ENCODE data around the gene FLNB.
"Not testable (repeated sequence)": the region's sequence is repeated elsewhere in the genome, so short reads cannot be mapped to it uniquely, and the experiment has no call there.

FLNB gene

DNA sequence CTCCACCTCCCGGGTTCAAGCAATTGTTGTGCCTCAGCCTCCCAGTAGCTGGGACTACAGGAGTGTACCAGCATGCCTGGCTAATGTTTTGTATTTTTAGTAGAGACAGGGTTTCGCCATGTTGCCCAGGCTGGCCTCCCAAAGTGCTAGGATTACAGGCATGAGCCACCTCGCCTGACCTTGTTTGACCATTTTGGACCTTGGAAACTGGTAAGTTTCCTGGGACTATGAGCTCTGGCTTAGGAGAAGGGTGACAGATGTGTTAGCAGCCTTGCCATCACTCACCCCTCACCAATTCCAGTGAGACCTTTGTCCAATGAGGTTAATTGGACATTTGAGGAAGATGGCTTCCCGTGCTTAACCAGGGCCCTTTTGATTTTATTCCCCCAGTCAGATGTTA lies 182.7 kb downstream of the FLNB start:
- no peak for DNase-seq

DNA sequence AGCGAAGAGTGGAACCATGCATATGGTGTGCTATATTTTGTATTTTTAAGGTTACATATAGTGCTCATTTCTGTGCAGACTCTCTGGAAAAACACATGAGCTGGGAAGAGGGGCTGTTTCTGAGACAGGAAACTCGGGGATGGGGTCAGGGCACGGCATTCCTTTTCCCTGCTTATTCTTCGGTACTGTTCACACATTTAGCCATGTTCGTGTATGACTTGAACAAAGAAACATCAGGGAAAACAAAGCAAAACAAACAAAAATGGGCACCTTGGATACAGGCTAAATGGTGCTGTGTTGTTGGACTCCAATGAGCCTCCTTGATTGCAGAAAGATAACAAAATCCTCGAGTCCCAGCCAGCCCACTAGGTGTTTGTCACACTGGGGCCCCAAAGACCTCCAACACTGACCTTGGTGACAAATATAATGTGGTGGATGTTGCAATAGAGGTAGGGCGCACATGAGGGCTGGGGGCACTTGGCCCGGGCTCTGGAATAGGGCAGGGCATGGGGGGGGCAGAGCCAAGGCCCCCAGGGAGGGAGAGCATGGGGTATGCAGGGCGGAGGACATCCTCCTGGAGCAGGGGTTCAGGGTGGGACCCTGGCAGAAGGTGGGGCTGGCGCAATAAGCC lies 183.3 kb downstream of the FLNB start:
- DNase-seq = no peak

DNA sequence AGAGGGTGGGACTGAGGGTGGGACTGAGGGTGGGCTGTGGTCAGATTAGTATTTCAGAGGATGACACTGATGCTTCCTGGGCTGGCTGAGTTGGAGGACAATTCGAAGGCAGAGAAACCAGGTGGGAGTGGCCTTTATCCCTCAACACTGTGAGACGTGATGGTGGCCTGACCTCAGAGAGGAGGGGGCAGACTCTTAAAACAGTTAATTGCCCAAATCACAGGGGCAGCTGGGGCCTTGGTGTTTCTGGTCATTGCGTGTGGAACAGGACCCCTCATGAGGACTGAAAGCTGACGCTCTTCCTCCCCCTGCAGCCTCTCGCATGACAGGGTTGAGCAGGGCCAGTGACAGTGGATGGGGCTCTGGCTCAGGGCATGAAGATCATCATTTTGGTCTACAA lies 183.8 kb downstream of the FLNB start:
- DNase-seq = no peak

DNA sequence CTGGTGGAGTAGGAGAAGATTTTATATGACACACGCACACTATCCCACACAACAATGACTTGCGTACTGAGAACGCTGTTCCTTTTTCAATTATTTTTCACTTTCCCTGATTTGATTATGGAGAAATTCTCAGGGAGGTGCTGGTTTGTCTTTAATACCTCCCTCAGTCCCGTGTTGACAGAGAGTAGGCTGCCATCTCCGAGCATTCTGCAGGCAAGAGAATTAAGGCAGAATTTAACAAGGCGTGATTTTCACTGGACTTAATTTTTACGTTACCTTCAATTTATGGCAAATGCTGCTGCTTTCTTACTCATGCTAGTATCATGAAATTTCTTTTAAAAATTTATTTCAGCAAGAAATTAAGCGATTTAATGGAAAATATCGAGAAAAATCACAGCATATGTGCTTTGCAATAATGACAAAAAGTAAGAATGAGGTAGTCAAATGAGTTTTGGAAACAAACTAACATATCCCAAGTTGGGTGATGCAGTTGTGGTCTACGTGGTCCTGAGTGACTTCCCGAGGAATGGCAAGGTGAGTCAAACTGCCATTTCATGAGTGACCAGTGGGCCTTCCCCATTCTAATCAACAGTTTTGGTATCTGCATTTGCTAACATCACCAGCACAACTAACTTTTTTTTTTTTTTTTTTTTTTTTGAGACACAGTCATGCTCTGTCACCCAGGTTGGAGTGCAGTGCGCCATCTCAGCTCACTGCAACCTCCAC lies 185.6 kb downstream of the FLNB start:
- DNase-seq = no peak

DNA sequence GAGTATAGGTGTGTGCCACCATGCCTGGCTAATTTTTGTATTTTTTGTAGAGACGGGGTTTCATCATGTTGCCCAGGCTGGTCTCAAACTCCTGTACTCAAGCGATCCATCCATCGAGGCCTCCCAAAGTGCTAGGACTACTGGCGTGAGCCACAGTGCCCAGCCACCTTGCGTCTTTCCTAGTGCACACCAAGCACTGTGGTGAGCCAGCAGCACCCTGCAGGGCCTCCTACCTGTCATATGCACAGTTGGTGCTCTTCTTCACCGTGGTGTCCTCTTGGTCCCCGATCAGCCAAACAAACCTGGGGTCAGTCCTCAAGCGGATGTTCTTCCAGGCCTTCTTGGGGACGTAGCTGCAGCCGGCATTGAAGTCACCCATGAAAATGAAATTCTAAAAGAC lies 189.4 kb downstream of the FLNB start:
- DNase-seq = no peak

DNA sequence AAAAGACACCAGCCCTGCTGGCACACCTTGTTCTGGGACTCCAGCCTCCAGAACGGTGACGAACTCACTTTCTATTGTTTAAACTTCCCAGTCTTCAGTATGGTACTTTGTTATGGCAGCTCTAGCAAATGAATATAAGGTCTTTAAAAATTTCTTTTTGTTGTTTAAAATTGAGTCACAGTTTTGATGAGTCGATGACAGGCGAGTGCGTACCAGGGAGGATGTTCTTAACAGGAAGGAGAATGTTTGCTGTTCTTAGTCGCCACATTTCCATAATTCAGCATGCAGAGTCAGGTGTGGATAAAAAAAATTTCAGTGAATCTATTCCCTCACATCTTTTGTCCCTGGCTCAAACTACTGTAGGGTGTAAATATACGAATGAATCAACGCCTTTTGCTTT lies 190.1 kb downstream of the FLNB start:
- DNase-seq = no peak

DNA sequence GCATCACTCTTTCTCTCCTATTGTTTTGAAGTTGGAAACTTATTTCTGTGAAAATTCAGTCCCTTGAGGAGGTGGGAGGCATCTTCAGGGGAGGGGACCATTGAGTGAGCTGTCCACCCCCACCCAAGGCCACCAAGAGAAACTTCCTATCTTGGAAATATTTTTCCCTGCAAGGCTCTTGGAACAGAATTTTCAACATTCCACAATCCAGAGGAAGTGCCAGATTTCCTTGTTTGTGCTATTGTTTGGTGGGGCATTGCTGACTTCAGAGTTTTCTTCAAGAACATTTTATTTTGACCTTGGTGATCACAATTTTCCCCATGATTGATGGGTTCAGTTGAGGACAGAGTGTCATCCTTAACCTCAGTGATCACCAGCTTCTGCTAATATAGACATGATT lies 190.6 kb downstream of the FLNB start:
- no peak for DNase-seq

DNA sequence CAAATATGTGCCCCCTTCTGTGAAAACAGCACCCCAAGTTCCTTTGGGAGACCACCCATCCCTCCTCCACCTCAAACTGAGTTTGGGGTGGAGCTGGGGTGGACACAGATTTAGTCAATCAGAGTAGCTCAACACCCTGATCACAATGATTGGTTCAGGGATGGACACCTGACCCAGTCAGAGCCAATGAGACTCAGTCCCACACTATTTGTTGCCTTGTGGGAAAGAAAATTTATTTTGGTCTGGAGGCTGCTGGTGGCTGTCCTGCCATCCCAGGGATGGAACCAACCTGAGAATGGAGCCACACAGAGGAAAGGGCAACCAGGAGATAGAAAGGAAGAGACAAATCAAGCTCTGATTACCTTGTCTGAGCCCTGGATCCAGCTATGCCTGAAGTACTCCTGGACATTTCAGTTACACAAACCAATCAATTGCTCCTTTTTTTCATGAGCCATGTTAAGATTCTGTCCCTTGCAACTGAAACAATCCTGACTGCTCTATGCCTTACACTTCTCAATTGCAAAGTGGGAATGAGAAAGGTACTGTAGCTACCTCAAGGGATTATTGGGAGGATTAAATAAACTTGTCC lies 192.0 kb downstream of the FLNB start:
- DNase-seq = no peak

DNA sequence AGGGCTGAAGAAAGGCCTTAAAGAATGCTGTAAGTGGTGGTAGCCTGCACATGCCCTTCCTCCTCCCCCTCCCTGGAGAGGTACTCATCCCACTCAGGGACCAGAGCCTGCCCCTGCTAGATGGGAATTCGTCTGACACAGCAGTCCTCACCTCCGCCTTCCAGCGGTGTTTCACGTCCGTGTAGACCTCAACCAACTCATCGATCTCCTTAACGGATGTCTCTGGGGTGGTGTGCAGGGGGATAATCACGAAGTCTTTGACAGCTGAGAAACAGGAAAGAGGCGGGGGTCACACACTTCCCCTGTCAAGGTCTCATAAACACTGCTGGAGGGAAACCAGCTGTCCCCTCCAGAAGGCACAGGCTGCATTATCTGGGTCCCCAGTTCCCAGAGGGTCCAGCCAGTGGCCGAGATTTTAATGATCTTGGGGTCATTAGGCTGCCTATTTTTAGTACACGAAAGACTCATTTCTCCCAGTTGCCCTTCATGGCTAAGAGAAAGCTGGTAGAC lies 192.7 kb downstream of the FLNB start:
- no peak for DNase-seq

DNA sequence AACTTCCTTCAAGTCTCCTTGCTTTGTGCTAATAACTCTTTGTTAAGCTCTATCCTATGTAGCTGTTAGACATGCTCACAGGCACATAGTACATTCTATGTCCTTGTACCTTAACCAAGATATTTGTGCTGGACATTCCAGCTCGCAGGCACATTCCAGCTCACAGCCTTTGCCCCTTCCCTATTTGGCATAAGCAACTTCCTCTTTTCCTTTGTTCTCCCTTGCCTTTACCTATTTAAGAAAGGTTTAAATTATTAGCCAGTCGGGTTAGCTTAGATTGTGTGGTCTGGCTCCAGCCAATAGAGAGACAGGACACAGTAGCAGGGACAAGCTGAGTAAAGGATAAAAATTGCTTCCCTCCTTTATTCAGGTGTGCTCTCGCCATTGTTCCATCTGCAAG lies 193.2 kb downstream of the FLNB start:
- DNase-seq = not testable (repeated sequence)

DNA sequence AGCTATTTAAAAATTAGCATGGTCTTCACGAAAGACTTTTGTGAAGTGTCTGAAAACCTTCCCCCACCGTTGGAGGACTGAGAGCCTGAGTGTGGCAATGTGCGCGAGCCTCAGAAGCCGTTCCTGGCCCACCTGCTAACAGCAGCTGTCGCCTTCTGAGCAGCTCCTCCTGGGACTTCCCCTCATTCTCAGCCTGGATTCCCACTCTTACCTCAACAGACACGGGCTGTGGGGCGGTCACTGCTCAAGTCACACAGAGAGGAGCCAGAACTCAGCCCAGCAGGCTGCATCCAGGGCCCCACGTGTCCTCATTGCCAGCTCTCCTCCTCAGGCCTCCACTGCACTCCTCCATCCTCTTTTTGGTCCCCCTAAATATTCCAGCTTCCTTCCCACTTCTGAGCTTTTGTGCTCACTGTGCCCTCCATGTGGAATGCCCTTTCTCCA lies 194.7 kb downstream of the FLNB start:
- no peak for DNase-seq

DNA sequence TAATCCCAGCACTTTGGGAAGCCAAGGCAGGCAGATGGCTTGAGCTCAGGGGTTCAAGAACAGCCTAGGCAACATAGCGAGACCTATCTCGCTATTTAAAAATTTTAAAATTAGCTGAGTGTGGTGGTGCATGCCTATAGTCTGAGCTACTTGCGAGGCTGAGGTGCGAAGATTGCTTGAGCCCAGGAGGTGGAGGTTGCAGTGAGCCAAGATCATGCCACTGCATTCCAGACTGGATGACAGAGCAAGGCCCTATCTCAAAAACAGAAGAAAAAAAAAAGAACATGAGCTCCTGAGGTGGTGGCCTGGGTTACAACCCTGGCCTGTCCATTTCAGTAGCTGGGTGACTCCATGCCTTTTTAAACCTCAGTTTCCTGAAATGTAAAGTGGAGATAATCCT lies 195.3 kb downstream of the FLNB start:
- DNase-seq = no peak

DNA sequence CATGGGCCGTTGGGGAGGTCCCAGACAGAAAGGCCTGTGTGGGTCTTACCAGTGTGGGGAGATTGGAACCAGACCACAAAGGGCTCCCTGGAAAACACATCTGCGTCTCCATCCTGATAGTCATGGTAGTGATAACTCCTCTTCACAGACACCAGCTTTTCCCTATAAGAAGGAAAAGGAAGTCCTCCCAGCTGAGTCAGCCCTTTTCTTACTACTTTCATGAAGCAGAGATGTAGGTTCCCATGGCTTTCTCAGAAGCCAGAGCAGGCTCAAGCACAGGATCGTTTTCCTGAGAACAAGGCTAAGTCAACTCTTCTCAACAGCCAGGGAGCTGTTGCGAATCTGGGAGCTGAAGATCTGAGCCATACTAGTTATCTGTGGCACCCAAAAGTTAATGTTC lies 196.5 kb downstream of the FLNB start:
- no peak for DNase-seq

DNA sequence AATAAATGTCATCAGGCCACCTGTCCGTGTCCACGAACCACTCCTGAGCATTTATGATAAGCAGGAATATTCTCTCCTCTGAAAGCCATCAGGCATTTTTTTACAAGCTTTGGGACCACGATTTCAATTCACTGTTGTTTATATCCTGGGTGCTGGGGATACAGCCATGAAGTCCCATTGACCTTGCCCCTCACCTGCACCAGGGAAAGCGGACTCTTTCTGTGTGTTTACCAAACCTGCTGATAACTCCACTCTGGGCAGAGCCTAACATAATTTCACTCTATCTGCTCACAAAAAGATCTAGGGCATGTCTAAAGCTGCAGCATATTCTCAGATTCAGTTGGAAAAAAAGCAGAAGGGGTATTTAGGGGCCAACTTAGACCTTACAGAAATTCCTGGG lies 197.8 kb downstream of the FLNB start:
- DNase-seq = no peak

DNA sequence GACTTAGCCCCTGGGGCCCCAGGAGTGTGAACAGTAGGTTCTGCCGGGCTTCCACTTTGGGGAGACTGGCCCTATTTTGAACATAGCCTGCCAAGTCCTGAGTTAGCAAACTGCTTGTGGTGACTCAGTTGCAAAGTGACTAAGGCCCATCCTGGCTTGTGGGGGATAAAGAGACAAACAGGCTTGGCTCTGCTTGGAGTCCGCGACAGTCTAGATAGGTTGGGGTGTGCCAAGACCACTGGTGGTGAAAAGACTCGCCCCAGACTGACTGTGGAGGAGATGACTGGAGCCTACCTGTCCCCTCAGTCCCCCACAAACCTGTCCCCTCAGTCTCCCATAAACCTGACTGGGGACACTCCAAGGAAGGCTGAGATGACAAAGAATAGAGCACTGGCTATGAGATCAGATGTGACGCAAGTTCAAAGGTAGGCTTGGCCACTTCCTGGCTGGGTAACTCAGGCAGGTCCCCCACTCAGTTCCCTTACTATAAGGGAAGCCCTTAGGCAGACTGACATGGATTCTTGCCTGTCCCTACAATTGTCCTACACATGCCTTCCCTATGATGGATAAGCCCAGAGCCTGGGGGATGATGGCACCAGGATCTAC lies 198.3 kb downstream of the FLNB start:
- DNase-seq = no peak

DNA sequence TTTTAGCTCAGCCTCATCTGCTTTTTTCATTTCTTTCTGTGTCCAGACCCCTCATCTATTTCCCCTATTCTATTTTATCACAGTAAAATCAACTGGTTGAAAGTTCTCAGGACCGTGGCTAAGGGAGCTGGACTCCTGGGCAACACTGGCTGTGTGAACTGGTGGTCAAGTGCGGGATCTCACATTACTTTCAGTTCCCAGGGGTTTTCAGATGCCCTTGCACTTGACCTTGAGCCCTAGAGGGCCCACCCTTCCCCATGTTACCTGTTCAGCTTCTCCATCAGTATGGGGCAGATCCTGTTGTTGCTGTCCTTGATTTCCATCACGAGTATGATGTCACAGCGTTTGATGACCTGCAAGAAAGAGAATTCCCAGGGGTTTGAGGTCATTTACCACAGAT lies 199.7 kb downstream of the FLNB start:
- DNase-seq = no peak

DNA sequence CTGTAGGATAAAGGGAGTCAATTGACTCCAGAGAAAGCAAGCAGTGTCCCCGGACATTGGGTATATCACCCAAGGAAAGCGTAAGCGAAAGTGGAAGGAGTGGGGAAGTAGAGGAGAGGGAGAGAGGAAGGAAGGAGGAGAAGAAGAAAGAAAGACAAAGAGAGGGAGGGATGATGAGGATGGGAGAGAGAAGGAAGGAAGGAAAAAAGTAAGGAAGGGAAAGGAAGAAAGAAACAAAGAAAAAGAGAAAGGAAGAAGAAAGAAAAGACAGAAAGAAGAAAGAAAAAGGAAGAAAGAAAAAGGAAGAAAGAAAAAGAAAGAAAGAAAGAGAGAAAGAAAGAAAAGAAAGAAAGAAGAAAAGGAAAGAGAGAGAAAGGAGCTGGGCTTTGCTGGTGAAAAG lies 201.7 kb downstream of the FLNB start:
- DNase-seq = no peak

DNA sequence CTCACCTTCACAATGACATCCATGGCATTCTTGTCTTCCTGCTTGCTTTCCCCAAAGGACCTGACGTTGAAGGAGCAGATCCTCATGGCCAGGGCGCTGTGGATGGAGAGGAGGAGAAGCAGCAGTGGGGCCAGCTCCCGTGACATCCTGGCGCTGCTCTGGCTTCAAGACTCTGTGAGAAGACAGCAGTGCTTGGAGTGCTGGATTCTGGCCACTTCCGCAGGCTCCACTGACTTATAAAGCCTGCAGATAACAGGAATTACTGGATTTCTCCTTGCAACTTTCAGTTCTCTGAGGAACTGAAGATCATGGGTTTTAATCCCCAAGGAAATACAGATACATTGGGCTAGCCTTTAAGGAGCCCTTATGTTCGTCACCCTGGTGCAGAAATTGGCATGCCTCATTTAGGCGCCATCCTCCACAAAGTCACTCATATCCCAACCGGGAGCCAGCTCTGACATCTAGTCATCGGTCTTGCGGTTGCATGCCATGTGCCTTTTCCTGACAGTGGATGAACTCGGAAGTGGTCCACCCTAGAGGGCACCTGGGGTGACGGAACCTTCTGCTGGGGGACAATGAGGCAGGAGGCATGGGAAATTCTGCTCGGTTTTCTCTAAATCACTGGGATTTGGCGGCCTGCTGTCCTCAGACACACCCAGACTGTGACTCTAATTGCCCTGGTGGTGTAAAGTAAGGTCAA lies 202.7 kb downstream of the FLNB start, which contains the start of gene DNASE1L3:
TSS of gene DNASE1L3 (minus strand) at position 212 of the 700 bp plus-strand sequence. CDS start at position 146, 66 bp downstream.
- no peak for DNase-seq

DNA sequence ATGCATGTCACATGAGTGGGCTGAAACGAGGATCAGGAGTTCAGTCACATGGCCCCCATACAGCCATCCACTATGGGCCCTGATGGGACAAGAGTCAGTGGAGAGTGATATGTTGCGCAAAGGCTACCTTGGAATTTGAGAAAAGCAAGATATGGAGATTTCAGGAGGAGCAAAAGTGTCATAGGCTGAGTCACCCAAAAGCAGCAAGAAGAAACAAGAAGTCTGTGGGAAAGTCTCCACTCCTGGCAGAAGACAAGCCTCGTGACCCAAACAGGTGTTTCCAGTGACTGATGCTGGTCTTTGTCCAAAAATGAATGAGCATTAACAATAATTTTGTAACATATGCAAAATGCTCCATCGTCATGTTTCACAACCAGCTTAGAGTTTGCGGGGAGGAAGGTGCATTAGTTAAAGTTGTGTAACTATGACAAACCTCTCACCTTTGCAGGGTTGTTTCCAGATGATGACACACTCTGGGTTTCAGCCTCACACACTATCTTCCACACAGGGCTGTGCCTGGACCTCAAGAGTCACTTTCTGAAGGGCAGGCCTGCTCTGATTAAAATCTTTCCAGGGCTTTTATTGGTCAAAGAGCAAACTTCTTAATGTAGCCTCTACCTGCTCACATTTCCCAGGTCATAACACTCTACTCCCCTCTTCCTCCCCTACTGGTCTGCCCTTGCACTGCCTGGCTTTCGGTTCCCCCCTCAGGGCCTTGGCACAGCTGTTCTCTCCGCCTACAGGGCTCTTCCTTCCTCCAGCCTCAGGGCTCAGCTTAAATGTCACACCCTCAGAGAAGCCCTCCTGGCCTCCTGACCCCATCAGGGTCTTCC lies 206.5 kb downstream of the FLNB start:
- no peak for DNase-seq

DNA sequence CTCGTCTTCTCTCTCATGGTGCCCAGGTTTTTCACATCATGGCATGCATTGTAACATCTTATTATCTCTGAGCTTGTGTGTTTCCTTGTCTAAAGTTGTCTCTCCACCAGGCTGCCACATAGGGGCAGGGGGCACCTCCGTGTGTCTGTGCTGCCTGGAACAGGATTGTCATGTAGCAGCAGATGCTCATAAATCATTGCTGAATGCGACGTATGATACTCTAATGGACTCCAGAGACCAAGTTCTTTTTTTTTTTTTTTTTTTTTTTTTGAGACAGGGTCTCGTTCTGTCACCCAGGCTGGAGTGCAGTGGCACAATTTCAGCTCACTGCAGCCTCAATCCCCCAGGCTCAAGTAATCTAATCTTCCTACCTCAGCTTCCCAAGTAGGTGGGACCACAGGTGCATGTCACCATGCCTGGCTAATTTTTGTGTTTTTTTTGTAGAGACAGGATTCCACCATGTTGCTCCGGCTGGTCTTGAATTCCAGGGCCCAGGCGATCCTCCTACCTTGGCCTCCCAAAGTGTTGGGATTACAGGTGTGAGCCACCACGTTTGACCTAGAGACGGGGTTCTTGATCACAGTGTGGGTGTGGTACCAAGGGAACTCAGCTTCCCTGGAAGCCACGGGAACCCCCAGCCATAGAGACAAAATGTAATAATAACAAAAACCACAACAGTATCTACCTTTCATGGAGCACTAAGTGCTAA lies 207.2 kb downstream of the FLNB start:
- no peak for DNase-seq

DNA sequence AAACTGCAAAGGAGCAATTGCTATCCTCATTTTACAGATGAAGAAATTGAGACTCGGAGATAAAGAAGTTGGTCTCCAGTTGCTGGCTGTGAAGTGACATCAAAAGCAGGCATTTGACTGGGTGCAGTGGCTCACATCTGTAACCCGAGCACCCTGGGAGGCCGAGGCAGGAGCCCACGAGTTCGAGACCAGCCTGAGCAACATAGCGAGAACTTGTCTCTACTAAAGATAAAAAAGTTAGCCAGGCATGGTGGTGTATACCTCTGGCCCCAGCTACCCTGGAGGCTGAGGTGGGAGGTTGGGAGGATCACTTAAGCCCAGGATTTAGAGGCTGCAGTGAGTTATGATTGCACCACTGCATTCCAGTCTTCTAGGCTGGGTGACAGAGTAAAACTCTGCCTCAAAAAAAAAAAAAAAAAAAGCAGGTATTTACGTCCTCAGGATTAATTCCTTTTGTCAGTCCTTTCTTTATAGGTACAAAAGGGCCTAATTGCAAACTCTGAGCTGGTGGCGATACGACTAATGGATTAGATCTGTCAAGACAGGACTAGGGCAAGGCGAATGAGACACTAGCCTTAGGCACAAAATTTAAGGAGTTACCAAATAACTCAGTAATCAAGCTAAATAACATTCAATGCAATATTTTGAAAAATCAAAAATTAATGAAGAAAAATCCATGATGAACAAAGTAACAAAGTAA lies 208.4 kb downstream of the FLNB start:
- DNase-seq = no peak

Measured in CD4-positive, alpha-beta T cell treated with Interleukin-4 for 4 hours (primary cell).